ENCODE measurements around the gene FIP1L1.

The FIP1L1 gene

GRCh38 chr4:53476232-53477037, 99.0 kb downstream of the FIP1L1 start:
- H3K9ac ChIP-seq = no peak overlapping the region
- H2AFZ ChIP-seq (ENCODE audit: low read depth) = no peak overlapping the region

GRCh38 chr4:53477038-53477565, 99.7 kb downstream of the FIP1L1 start:
- H2AFZ ChIP-seq (ENCODE audit: low read depth) = no peak overlapping the region
- H4K20me1 ChIP-seq (ENCODE audit: insufficient read depth) = no peaks in the 10 kb centered on the region
- no peaks in the 10 kb centered on the region for H3K27me3 ChIP-seq (ENCODE audit: insufficient read depth, low read depth)
- H3K36me3 ChIP-seq (ENCODE audit: insufficient read depth) = no peaks in the 10 kb centered on the region
- no peaks in the 10 kb centered on the region for H3K4me1 ChIP-seq (ENCODE audit: low read depth, poor library complexity, severe bottlenecking)
- no peak overlapping the region for H3K4me3 ChIP-seq (IDR thresholded peaks at IDR 0.05; ENCODE audit: insufficient read depth, low read depth, low read length)
- no peak overlapping the region for H3K4me2 ChIP-seq
- no peak for TF ChIP-seq CTCF (conservative IDR thresholded peaks at IDR 0.05; ENCODE audit: low read depth, low read length)
- no peaks in the 10 kb centered on the region for H3K79me2 ChIP-seq (ENCODE audit: insufficient read depth, low read depth)
- H3K9ac ChIP-seq = no peak overlapping the region
- no peak overlapping the region for H3K27ac ChIP-seq

More at GRCh38 chr4:53476232-53477037, 99.0 kb downstream of the FIP1L1 start:
- H3K4me1 ChIP-seq (ENCODE audit: low read depth, poor library complexity, severe bottlenecking) = no peaks in the 10 kb centered on the region
- TF ChIP-seq CTCF (conservative IDR thresholded peaks at IDR 0.05; ENCODE audit: low read depth, low read length) = no peak
- H3K79me2 ChIP-seq (ENCODE audit: insufficient read depth, low read depth) = no peaks in the 10 kb centered on the region
- no peak overlapping the region for H3K4me3 ChIP-seq (IDR thresholded peaks at IDR 0.05; ENCODE audit: insufficient read depth, low read depth, low read length)
- no peaks in the 10 kb centered on the region for H4K20me1 ChIP-seq (ENCODE audit: insufficient read depth)
- H3K27me3 ChIP-seq (ENCODE audit: insufficient read depth, low read depth) = no peaks in the 10 kb centered on the region
- no peak overlapping the region for H3K27ac ChIP-seq
- H3K4me2 ChIP-seq = no peak overlapping the region
- no peaks in the 10 kb centered on the region for H3K36me3 ChIP-seq (ENCODE audit: insufficient read depth)

GRCh38 chr4:53477636-53478035, 100.2 kb downstream of the FIP1L1 start:
- Histone ChIP-seq H3K27me3 (ENCODE audit: insufficient read depth, low read depth) (no peaks in the 10 kb centered on the region), H3K4me1 (ENCODE audit: low read depth, poor library complexity, severe bottlenecking) (no peaks in the 10 kb centered on the region), H3K4me3 (IDR thresholded peaks at IDR 0.05; ENCODE audit: insufficient read depth, low read depth, low read length) (no peak overlapping the region), H4K20me1 (ENCODE audit: insufficient read depth) (no peaks in the 10 kb centered on the region), H3K4me2 (no peak overlapping the region), H3K36me3 (ENCODE audit: insufficient read depth) (no peaks in the 10 kb centered on the region), H2AFZ (ENCODE audit: low read depth) (no peak overlapping the region), H3K79me2 (ENCODE audit: insufficient read depth, low read depth) (no peaks in the 10 kb centered on the region), H3K27ac (no peak overlapping the region), H3K9ac (no peak overlapping the region)
- TF ChIP-seq CTCF (conservative IDR thresholded peaks at IDR 0.05; ENCODE audit: low read depth, low read length) = no peak

- Histone ChIP-seq H3K36me3 (ENCODE audit: insufficient read depth) (no peaks in the 10 kb centered on the region), H3K9ac (no peak overlapping the region), H3K27me3 (ENCODE audit: insufficient read depth, low read depth) (no peaks in the 10 kb centered on the region), H3K79me2 (ENCODE audit: insufficient read depth, low read depth) (no peaks in the 10 kb centered on the region), H3K4me3 (IDR thresholded peaks at IDR 0.05; ENCODE audit: insufficient read depth, low read depth, low read length) (no peak overlapping the region), H3K27ac (no peak overlapping the region), H4K20me1 (ENCODE audit: insufficient read depth) (no peaks in the 10 kb centered on the region), H3K4me2 (no peak overlapping the region), H2AFZ (ENCODE audit: low read depth) (no peak overlapping the region), H3K4me1 (ENCODE audit: low read depth, poor library complexity, severe bottlenecking) (no peaks in the 10 kb centered on the region)
- TF ChIP-seq CTCF (conservative IDR thresholded peaks at IDR 0.05; ENCODE audit: low read depth, low read length) = no peak
These were observed 101.4 kb downstream of the FIP1L1 start for GRCh38 chr4:53478671-53479456.

Data from KMS-11 (cell line).